ENCODE results near the gene GRK6.

The GRK6 gene

GRCh38 chr5:177426566-177427210 lies at the start of gene GRK6:
TSS of gene GRK6 (plus strand) at chr5:177426676. CDS start at chr5:177426846, 170 bp downstream.
- peak; percentile 80 for DNase-seq

- no peak for DNase-seq
These were observed 48.4 kb upstream of the GRK6 start for GRCh38 chr5:177377851-177378776.

GRCh38 chr5:177378884-177379883 lies 47.3 kb upstream of the GRK6 start:
- DNase-seq = peak; percentile 57

- no peak for DNase-seq
These were observed 45.7 kb upstream of the GRK6 start for GRCh38 chr5:177380805-177381126.

- peak; percentile 68 for DNase-seq
These were observed 44.0 kb upstream of the GRK6 start for GRCh38 chr5:177382423-177383029.

GRCh38 chr5:177383181-177383580 lies 43.3 kb upstream of the GRK6 start:
- DNase-seq = no peak

GRCh38 chr5:177384134-177384533 lies 42.3 kb upstream of the GRK6 start, which contains the start of gene SLC34A1:
TSS of gene SLC34A1 (plus strand) at chr5:177384434. CDS start at chr5:177385742, 1,308 bp downstream.
- no peak for DNase-seq

- DNase-seq = no peak
These were observed 40.8 kb upstream of the GRK6 start for GRCh38 chr5:177385720-177386119.

GRCh38 chr5:177386542-177386941 lies 39.9 kb upstream of the GRK6 start:
- DNase-seq = no peak

GRCh38 chr5:177387405-177387804 lies 39.1 kb upstream of the GRK6 start:
- DNase-seq = no peak

GRCh38 chr5:177388521-177389052 lies 37.9 kb upstream of the GRK6 start:
- DNase-seq = no peak

- peak; percentile 69 for DNase-seq
These were observed 37.0 kb upstream of the GRK6 start for GRCh38 chr5:177389241-177390169.

GRCh38 chr5:177390363-177391300 lies 35.8 kb upstream of the GRK6 start:
- DNase-seq = peak; percentile 92

GRCh38 chr5:177392765-177393164 lies 33.7 kb upstream of the GRK6 start:
- DNase-seq = no peak

- no peak for DNase-seq
These were observed 33.2 kb upstream of the GRK6 start for GRCh38 chr5:177393206-177393765.

GRCh38 chr5:177393990-177394389 lies 32.5 kb upstream of the GRK6 start:
- no peak for DNase-seq

- no peak for DNase-seq
These were observed 30.4 kb upstream of the GRK6 start for GRCh38 chr5:177396078-177396477.

- DNase-seq = no peak
These were observed 29.7 kb upstream of the GRK6 start for GRCh38 chr5:177396807-177397206.

GRCh38 chr5:177397875-177398390 lies 28.5 kb upstream of the GRK6 start:
- no peak for DNase-seq
